Fibroblast of skin of right biceps (primary cell): ENCODE measurements around the gene TPT1.
"Not testable (repeated sequence)": the region's sequence is repeated elsewhere in the genome, so short reads cannot be mapped to it uniquely, and the experiment has no call there.

Source experiments
- DNase-seq: peaks from one replicate; pipeline ENCODE4 v3.0.0-alpha.2; 2013

Gene TPT1

DNA sequence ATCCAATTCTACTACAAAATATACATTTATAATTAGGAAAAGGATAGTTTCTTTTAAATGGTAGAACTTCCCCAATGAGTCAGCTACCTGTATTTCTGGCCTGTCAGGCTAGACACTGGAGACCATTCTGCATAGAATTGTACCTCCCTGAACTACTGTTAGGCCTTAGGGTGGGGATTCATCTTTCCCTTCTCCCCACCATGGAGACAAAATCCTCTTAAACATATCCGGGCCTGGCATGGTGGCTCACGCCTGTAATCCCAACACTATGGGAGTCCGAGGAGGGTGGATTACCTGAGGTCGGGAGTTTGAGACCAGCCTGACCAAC, 24.5 kb upstream of the TPT1 start:
- DNase-seq, result no peak

GRCh38 chr13:45364876-45365557, 24.0 kb upstream of the TPT1 start:
- DNase-seq, result no peak

GRCh38 chr13:45362939-45363338, 22.0 kb upstream of the TPT1 start:
- no peak for DNase-seq

DNA sequence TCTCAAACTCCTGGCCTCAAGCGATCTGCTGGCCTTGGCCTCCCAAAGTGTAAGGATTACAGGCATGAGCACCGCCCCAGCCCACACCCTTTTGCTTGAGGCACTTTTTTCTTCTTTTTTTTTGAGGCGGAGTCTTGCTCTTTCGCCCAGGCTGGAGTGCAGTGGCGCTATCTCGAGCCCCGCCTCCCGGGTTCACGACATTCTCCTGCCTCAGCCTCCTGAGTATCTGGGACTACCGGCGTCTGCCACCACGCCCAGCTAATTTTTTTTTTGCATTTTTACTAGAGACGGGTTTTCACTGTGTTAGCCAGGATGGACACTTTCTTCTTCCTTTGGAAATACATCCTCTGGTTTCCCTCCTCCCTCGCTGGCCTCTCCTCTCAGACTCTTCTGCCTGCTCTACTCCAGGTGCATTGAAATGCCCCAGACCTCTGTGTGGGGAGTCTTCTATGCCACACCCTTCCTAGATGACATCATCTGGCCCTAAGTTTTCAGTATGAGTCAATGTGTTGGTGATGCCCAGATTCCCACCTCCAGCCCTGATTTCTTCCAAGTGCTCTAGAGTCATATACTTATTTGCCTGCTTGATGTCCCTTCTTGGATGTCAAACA, 20.7 kb upstream of the TPT1 start:
- peak; percentile 22 for DNase-seq

DNA sequence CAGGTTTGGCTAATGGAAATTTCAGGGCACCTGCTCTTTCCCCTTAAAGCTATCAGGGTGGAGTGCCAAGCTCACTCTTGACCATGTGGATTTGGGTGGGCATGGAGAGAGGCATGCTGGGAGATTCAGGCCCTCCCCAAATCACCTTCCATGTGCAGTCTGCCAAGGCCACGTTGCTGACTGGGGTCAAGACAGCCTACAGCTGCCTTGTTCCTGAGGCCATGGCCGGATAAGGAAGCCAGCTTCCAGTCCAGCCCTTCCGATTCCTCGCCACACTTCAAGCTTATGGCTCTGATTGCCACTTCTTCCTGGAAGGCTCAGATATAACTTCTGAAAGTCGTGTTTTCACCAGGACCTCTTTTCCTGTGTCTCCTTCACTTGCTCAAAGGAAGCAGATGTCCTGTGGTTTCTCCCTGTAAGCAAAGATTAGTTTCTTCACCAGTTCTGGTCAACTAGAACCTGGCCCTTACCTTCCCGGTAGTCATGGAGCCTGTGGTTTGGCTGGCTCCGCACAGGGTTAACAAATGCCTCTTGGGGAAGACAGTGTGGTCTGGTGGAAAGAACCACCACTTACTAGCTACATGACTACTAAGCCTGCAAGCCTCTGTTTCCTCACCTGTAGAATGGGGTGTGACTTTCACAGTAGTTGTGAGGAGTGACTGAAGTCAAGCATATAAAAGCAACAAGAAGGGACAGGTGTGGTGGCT, 16.1 kb upstream of the TPT1 start:
- DNase-seq, result no peak

GRCh38 chr13:45353895-45354294, 12.9 kb upstream of the TPT1 start:
- DNase-seq, result no peak

GRCh38 chr13:45352031-45352430, 11.0 kb upstream of the TPT1 start:
- DNase-seq, result no peak

- no peak for DNase-seq
Observed at GRCh38 chr13:45350152-45350551, 9.2 kb upstream of the TPT1 start.

DNA sequence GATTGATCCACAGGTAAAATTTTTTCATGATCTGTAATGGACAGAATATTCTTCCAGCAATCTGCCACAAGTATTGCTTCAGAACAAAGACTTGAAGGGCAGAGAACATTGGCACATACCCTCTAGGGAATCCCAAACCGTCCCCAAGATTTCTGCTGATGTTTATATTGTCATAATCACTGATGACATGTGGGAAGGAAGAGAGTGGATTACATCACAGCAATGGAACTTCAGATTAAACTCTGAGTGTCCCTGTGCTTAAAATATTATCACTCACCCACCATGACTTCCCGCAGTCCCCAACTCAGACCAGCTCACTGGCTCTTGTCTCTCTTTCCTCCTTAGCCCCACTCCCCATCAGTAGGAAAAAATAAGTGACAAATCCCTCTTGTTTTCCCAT, 8.5 kb upstream of the TPT1 start:
- no peak for DNase-seq

DNA sequence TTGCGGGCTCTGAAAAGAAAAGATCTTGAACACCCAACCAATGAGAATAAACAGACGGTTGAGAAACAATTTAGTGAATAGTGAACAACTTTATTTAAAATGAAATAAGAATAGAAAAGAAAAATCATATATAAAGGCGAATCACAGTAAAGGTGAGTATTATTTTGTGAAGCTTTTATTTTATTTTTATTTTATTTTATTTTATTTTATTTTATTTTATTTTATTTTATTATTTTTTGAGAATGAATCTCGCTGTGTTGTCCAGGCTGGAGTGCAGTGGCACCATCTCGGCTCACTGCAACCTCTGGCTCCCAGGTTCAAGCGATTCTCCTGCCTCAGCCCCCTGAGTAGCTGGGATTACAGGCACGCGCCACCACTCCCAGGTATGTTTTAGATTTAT, 3.1 kb upstream of the TPT1 start:
- not testable (repeated sequence) for DNase-seq

DNA sequence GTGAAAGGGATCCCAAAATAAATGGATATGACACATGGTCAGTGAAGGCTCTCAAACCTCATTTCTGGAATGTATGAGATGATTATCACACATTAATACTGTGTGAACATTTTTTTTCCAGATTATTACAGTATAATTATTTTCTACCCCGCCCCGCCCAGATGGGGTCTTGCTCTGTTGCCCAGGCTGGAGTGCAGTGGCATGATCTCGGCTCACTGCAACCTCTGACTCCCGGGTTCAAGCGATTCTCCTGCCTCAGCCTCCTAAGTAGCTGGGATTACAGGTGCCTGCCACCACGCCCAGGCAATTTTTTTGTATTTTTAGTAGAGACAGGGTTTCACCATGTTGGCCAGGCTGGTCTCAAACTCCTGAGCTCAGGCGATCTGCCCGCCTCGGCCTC, 2.1 kb upstream of the TPT1 start:
- not testable (repeated sequence) for DNase-seq

GRCh38 chr13:45342668-45343067, 1.7 kb upstream of the TPT1 start:
- not testable (repeated sequence) for DNase-seq

DNA sequence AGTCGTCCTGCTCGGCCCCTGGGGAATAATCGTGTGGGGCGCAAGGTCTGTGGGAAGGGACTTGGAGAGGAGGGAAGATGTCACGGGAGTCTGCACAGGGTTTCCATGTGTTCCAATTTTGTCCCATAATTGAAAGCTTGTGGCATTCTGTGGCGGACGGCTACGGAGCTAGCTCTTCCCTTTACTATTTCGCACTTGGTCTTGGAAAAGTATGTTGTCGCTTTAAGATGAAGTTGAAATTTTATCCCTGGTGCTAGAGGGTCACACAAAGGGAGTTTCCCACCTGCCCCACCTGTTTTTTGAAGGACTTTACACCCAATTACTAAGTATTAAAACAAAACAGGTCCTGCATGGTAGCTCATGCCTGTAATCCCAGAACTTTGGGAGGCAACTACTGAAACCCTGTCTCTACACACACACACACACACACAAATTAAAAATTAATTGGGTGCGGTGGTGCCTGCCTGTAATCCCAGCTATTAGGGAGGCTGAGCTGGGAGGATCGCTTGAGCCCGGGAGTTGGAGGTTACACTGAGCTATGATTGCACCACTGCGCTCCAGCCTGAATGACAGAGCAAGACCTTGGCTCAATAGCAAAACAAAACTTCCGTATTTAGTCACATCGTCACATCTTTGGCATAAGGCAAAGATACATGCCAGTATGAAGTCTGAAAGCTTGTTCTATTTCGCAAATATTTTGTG, 967 bp upstream of the TPT1 start:
- DNase-seq, result peak; percentile 53

GRCh38 chr13:45340422-45341033, 455 bp downstream of the TPT1 start:
- DNase-seq, result peak; percentile 94

GRCh38 chr13:45339867-45340266, 1.1 kb downstream of the TPT1 start:
- no peak for DNase-seq

DNA sequence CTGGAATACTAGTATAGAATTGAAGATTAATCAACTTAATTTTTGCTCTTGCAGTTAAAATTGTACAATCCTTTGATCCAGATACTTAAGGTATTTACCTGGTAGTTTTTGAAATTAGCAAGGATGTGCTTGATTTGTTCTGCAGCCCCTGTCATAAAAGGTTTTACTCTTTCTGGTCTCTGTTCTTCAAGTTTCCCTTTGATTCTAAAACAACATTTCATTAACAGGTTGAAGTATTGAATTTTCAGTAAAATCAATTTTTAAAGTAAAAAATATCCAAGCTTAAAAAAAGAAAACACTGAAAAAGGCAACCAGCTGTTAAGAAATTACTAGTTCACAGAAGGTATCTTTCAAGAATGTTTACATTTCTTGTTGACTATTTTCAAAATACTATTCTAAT, 1.6 kb downstream of the TPT1 start:
- DNase-seq, result no peak

GRCh38 chr13:45337803-45338202, 3.2 kb downstream of the TPT1 start:
- DNase-seq, result no peak

- no peak for DNase-seq
Observed at GRCh38 chr13:45337395-45337794, 3.6 kb downstream of the TPT1 start.

- no peak for DNase-seq
Observed at GRCh38 chr13:45336025-45336800, 4.8 kb downstream of the TPT1 start.

DNA sequence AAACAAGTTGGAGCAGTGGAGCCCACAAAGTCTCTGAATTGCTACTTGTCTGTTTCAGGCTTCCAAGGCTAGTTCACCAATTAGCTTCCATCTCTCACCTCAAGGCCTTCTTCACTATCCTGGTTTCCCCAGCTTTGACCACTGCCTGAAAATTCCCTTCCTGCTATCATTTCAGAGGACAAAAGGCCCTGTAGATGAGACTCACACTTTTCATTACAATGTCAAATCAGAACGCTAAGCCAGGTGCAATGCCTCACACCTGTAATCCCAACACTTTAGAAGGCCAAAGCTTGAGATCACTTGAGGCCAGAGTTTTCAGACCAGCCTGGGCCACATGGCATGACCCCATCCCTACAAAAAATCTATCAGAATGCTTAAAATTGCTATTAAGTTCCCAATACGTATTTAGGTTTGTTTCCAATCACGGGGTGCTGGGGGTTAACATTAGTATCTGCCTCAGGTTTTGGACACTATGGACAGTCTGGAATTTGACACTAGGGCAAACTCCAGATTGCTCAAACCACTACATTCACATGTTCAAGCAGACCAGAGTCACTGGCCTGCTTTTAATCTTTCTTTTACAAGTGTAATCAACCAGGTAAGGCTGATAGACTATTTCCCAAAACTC, 5.5 kb downstream of the TPT1 start:
- no peak for DNase-seq

- peak; percentile 42 for DNase-seq
Observed at GRCh38 chr13:45333977-45334922, 6.7 kb downstream of the TPT1 start.
